ENCODE data around the gene CDH13. TPM values are rescaled to one million over a fixed set of nuclear protein-coding genes. Genes with fewer than 3 reads are reported as not detected.

The CDH13 gene
- total RNA-seq, 2 experiments from 2014 or later = not detected

- Mint-ChIP-seq H3K4me3 (no peak overlapping the region), H3K4me1 (ENCODE audit: low read depth) (no peaks in the 10 kb centered on the region), H3K36me3 (no peaks in the 10 kb centered on the region), H3K9me3 (no peaks in the 10 kb centered on the region), H3K27me3 (peaks cover 2% of the 10 kb centered on the region), H3K27ac (no peak overlapping the region)
- intact Hi-C loops (cut with micrococcal nuclease) = loop anchor here (5.0 kb wide), 1 partner anchor 99 kb away; no protein-coding TSS in a partner anchor
- no peak for DNase-seq
- ChIA-PET CTCF (no interaction called here), POLR2A (no interaction called here)
Observed at GRCh38 chr16:82736224-82736623, 109.5 kb downstream of the CDH13 start.

GRCh38 chr16:82738699-82739098 lies 111.9 kb downstream of the CDH13 start:
- ChIA-PET CTCF (no interaction called here), POLR2A (no interaction called here)
- Mint-ChIP-seq H3K27ac (no peak overlapping the region), H3K4me3 (no peak overlapping the region), H3K9me3 (no peaks in the 10 kb centered on the region), H3K36me3 (no peaks in the 10 kb centered on the region), H3K4me1 (ENCODE audit: low read depth) (no peaks in the 10 kb centered on the region), H3K27me3 (peaks cover 2% of the 10 kb centered on the region)
- DNase-seq = no peak
- intact Hi-C loops (cut with micrococcal nuclease) = loop anchor here (5.0 kb wide), 1 partner anchor 101 kb away; no protein-coding TSS in a partner anchor

GRCh38 chr16:82741073-82741615 lies 114.4 kb downstream of the CDH13 start:
- ChIA-PET CTCF (no interaction called here), POLR2A (no interaction called here)
- Mint-ChIP-seq H3K36me3 (no peaks in the 10 kb centered on the region), H3K4me3 (no peak overlapping the region), H3K9me3 (no peaks in the 10 kb centered on the region), H3K4me1 (ENCODE audit: low read depth) (no peaks in the 10 kb centered on the region), H3K27ac (no peak overlapping the region), H3K27me3 (peaks cover 7% of the 10 kb centered on the region)
- no peak for DNase-seq
- intact Hi-C loops (cut with micrococcal nuclease) = no loop called here

- DNase-seq = no peak
- Mint-ChIP-seq H3K36me3 (no peaks in the 10 kb centered on the region), H3K9me3 (no peaks in the 10 kb centered on the region), H3K4me1 (ENCODE audit: low read depth) (no peaks in the 10 kb centered on the region), H3K27me3 (peaks cover 10% of the 10 kb centered on the region), H3K27ac (no peak overlapping the region), H3K4me3 (no peak overlapping the region)
- POLR2A ChIA-PET = interaction anchor here (0.6 kb wide), 1 partner anchor 901 kb away, joined by 3 read pairs; no protein-coding TSS in a partner anchor
- intact Hi-C loops (cut with micrococcal nuclease) = no loop called here
- CTCF ChIA-PET = interaction anchor here (0.6 kb wide), 1 partner anchor 855 kb away, joined by 3 read pairs; no protein-coding TSS in a partner anchor
Observed at GRCh38 chr16:82744958-82745357, 118.2 kb downstream of the CDH13 start.

GRCh38 chr16:82748026-82748425 lies 121.3 kb downstream of the CDH13 start:
- no peaks in the 10 kb centered on the region for H3K9me3 Mint-ChIP-seq
- H3K27me3 Mint-ChIP-seq = peaks cover 13% of the 10 kb centered on the region
- intact Hi-C loops (cut with micrococcal nuclease) = no loop called here
- ChIA-PET CTCF (no interaction called here), POLR2A (no interaction called here)
- H3K4me1 Mint-ChIP-seq (ENCODE audit: low read depth) = no peaks in the 10 kb centered on the region
- no peak for DNase-seq
- H3K27ac Mint-ChIP-seq = no peak overlapping the region
- H3K36me3 Mint-ChIP-seq = no peaks in the 10 kb centered on the region
- H3K4me3 Mint-ChIP-seq = no peak overlapping the region

- DNase-seq = no peak
- POLR2A ChIA-PET = no interaction called here
- no peak overlapping the region for H3K27ac Mint-ChIP-seq
- no peaks in the 10 kb centered on the region for H3K4me1 Mint-ChIP-seq (ENCODE audit: low read depth)
- H3K27me3 Mint-ChIP-seq = peaks cover 8% of the 10 kb centered on the region
- intact Hi-C loops (cut with micrococcal nuclease) = no loop called here
- no peak overlapping the region for H3K4me3 Mint-ChIP-seq
- H3K36me3 Mint-ChIP-seq = no peaks in the 10 kb centered on the region
- H3K9me3 Mint-ChIP-seq = no peaks in the 10 kb centered on the region
- CTCF ChIA-PET = no interaction called here
Observed at GRCh38 chr16:82750068-82750467, 123.3 kb downstream of the CDH13 start.

- ChIA-PET POLR2A (no interaction called here), CTCF (no interaction called here)
- intact Hi-C loops (cut with micrococcal nuclease) = no loop called here
Observed at GRCh38 chr16:82751020-82751419, 124.3 kb downstream of the CDH13 start.

GRCh38 chr16:82752172-82752571 lies 125.4 kb downstream of the CDH13 start:
- Mint-ChIP-seq H3K27ac (no peak overlapping the region), H3K27me3 (peaks cover 6% of the 10 kb centered on the region), H3K4me3 (no peak overlapping the region), H3K9me3 (no peaks in the 10 kb centered on the region), H3K4me1 (ENCODE audit: low read depth) (no peaks in the 10 kb centered on the region), H3K36me3 (no peaks in the 10 kb centered on the region)
- intact Hi-C loops (cut with micrococcal nuclease) = no loop called here
- DNase-seq = no peak
- ChIA-PET POLR2A (no interaction called here), CTCF (no interaction called here)

More at GRCh38 chr16:82751020-82751419, 124.3 kb downstream of the CDH13 start:
- H3K27ac Mint-ChIP-seq = no peak overlapping the region
- no peaks in the 10 kb centered on the region for H3K4me1 Mint-ChIP-seq (ENCODE audit: low read depth)
- no peak overlapping the region for H3K4me3 Mint-ChIP-seq
- H3K36me3 Mint-ChIP-seq = no peaks in the 10 kb centered on the region
- H3K27me3 Mint-ChIP-seq = peaks cover 8% of the 10 kb centered on the region
- DNase-seq = no peak
- H3K9me3 Mint-ChIP-seq = no peaks in the 10 kb centered on the region

GRCh38 chr16:82753821-82754220 lies 127.1 kb downstream of the CDH13 start:
- no peak for DNase-seq
- ChIA-PET CTCF (no interaction called here), POLR2A (no interaction called here)
- Mint-ChIP-seq H3K9me3 (no peaks in the 10 kb centered on the region), H3K27ac (no peak overlapping the region), H3K27me3 (peaks cover 4% of the 10 kb centered on the region), H3K36me3 (no peaks in the 10 kb centered on the region), H3K4me1 (ENCODE audit: low read depth) (no peaks in the 10 kb centered on the region), H3K4me3 (no peak overlapping the region)
- intact Hi-C loops (cut with micrococcal nuclease) = no loop called here

GRCh38 chr16:82754716-82755513 lies 128.1 kb downstream of the CDH13 start:
- no peak overlapping the region for H3K4me3 Mint-ChIP-seq
- POLR2A ChIA-PET = no interaction called here
- DNase-seq = no peak
- no peaks in the 10 kb centered on the region for H3K4me1 Mint-ChIP-seq (ENCODE audit: low read depth)
- peaks cover 2% of the 10 kb centered on the region for H3K27me3 Mint-ChIP-seq
- intact Hi-C loops (cut with micrococcal nuclease) = no loop called here
- CTCF ChIA-PET = no interaction called here
- no peaks in the 10 kb centered on the region for H3K36me3 Mint-ChIP-seq
- H3K27ac Mint-ChIP-seq = no peak overlapping the region
- H3K9me3 Mint-ChIP-seq = no peaks in the 10 kb centered on the region

- H3K27me3 Mint-ChIP-seq = peaks cover 2% of the 10 kb centered on the region
- no peak overlapping the region for H3K27ac Mint-ChIP-seq
- H3K36me3 Mint-ChIP-seq = no peaks in the 10 kb centered on the region
- H3K4me3 Mint-ChIP-seq = no peak overlapping the region
- CTCF ChIA-PET = interaction anchor here (0.5 kb wide), 1 partner anchor 31 kb away, joined by 3 read pairs; no protein-coding TSS in a partner anchor
- intact Hi-C loops (cut with micrococcal nuclease) = no loop called here
- no peaks in the 10 kb centered on the region for H3K9me3 Mint-ChIP-seq
- POLR2A ChIA-PET = no interaction called here
- DNase-seq = no peak
- H3K4me1 Mint-ChIP-seq (ENCODE audit: low read depth) = no peaks in the 10 kb centered on the region
Observed at GRCh38 chr16:82755570-82756282, 129.0 kb downstream of the CDH13 start.

GRCh38 chr16:82756283-82756599 lies 129.5 kb downstream of the CDH13 start:
- ChIA-PET POLR2A (interaction anchor here (0.5 kb wide), 1 partner anchor 252 kb away, joined by 3 read pairs; no protein-coding TSS in a partner anchor), CTCF (interaction anchor here (0.5 kb wide), 1 partner anchor 30 kb away, joined by 3 read pairs; no protein-coding TSS in a partner anchor)
- intact Hi-C loops (cut with micrococcal nuclease) = no loop called here
- H3K4me1 Mint-ChIP-seq (ENCODE audit: low read depth) = no peaks in the 10 kb centered on the region
- no peak overlapping the region for H3K4me3 Mint-ChIP-seq
- H3K36me3 Mint-ChIP-seq = no peaks in the 10 kb centered on the region
- H3K27ac Mint-ChIP-seq = no peak overlapping the region
- DNase-seq = no peak
- peaks cover 2% of the 10 kb centered on the region for H3K27me3 Mint-ChIP-seq
- no peaks in the 10 kb centered on the region for H3K9me3 Mint-ChIP-seq
